Heart left ventricle (tissue), 13 donors: ENCODE data around the gene COLGALT1.

Experiments
- POLR2A ChIP-seq, 2 donors: fragments of 450-650 bp; IDR thresholded peaks; one replicate each; pipeline ENCODE4 v1.6.1; 2017; ENCODE audit warnings: antibody characterized with exemption in 2 of 2, mild to moderate bottlenecking in 2 of 2, moderate library complexity in 2 of 2
- TF ChIP-seq, protein P1 (sequence below), 12 donors: fragments of 200-600 bp; sonication (generic) in 4 of 12; IDR thresholded peaks; one replicate each; pipeline versions ENCODE4 v1.5.0 to v1.8.0; 2018 to 2022; ENCODE audit warnings: antibody characterized with exemption in 12 of 12, mild to moderate bottlenecking in 5 of 12
- donor health status: ischemic (EF 13 %, LVEDD 7.1; RV severe dilation, severe dysfunction).
- donor health status: DM: no; HTN: yes; CAD: no.
- donor health status: DM: no; HTN: no; CAD: no.
- donor health status: ischemic (EF 25% LVEDD 6.9; RV normal size, moderate dysfunction).
- donor health status: ischemic (EF 25% LVEDD 5.7; RV mildly dilated, moderate dysfunction).
- donor health status: ischemic (EF 35%, LVEDD 5.7; RV mildly dilated, moderate dysfunction).
- donor health status: nonischemic (EF 11% LVEDD 7.7; RV severe dilation, severe dysfunction).
- donor health status: DM: yes; HTN: yes; CAD: no.
- donor health status: PGD.
- donor health status: ischemic (EF 29% LVEDD 5.4; RV normal size, mild dysfunction).
- donor health status: nonischemic (EF 23%, LVEDD 6.1; RV moderate dilation, normal function).

DNA sequence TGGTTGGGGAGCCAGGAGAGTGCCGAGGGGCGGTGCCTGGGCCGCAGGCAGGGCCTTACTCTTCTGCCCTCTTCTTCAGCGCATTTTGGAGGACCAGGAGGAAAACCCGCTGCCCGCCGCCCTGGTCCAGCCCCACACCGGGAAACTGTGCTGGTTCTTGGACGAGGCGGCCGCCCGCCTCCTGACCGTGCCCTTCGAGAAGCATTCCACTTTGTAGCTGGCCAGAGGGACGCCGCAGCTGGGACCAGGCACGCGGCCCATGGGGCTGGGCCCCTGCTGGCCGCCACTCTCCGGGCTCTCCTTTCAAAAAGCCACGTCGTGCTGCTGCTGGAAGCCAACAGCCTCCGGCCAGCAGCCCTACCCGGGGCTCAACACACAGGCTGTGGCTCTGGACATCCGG lies 34.6 kb upstream of the COLGALT1 start:
- TF ChIP-seq, protein P1, sequence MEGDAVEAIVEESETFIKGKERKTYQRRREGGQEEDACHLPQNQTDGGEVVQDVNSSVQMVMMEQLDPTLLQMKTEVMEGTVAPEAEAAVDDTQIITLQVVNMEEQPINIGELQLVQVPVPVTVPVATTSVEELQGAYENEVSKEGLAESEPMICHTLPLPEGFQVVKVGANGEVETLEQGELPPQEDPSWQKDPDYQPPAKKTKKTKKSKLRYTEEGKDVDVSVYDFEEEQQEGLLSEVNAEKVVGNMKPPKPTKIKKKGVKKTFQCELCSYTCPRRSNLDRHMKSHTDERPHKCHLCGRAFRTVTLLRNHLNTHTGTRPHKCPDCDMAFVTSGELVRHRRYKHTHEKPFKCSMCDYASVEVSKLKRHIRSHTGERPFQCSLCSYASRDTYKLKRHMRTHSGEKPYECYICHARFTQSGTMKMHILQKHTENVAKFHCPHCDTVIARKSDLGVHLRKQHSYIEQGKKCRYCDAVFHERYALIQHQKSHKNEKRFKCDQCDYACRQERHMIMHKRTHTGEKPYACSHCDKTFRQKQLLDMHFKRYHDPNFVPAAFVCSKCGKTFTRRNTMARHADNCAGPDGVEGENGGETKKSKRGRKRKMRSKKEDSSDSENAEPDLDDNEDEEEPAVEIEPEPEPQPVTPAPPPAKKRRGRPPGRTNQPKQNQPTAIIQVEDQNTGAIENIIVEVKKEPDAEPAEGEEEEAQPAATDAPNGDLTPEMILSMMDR (IDR thresholded peaks at IDR 0.05) = no peak
- no peak for TF ChIP-seq POLR2A (IDR thresholded peaks at IDR 0.05)
